HepG2 (cell line): ENCODE data around the gene FTCD.

ENCODE experiments used
- ATRX ChIP-seq: sonication (generic); formaldehyde crosslinking; IDR thresholded peaks from 2 replicates; pipeline ENCODE4 v1.4.0; 2020; ENCODE audit warnings: missing genetic modification reagents, borderline replicate concordance
- BATF2 ChIP-seq: sonication (generic); formaldehyde crosslinking; IDR thresholded peaks from 2 replicates; pipeline ENCODE4 v1.8.0; 2022; ENCODE audit warnings: mild to moderate bottlenecking, missing genetic modification reagents, moderate library complexity
- RFX1 ChIP-seq: fragments of 450-650 bp; IDR thresholded peaks from 2 replicates; pipeline ENCODE4 v1.6.1; 2017
- SRSF9 ChIP-seq: fragments of 200-400 bp; formaldehyde crosslinking; IDR thresholded peaks from 2 replicates; pipeline ENCODE4 v1.6.1; 2018; ENCODE audit warnings: borderline replicate concordance, mild to moderate bottlenecking, low read depth, low read length; ENCODE audit not compliant: insufficient read depth, poor library complexity, severe bottlenecking
- SSRP1 ChIP-seq: IDR thresholded peaks from 2 replicates; pipeline ENCODE4 v1.6.1; 2016; ENCODE audit warnings: control low read depth
- ZNF572 ChIP-seq: sonication (generic); formaldehyde crosslinking; IDR thresholded peaks from 2 replicates; pipeline ENCODE4 v1.5.1; 2020; ENCODE audit warnings: mild to moderate bottlenecking, missing genetic modification reagents
- TF ChIP-seq, protein P1 (sequence below): fragments of 450-650 bp; IDR thresholded peaks from 2 replicates; pipeline ENCODE4 v1.6.1; 2016
- TF ChIP-seq, protein P2 (sequence below), 2 experiments: IDR thresholded peaks; 2 replicates each; pipeline ENCODE4 v1.6.1; 2011 to 2012; ENCODE audit warnings: low read length in 2 of 2, borderline replicate concordance in 1 of 2, low read depth in 1 of 2, mild to moderate bottlenecking in 1 of 2, moderate library complexity in 1 of 2

- TF ChIP-seq ATRX (CRISPR knock-in tag) (no peak), SRSF9 (no peak), SSRP1 (CRISPR knock-in tag) (no peak), BATF2 (no peak), RFX1 (no peak), ZNF572 (no peak)
- TF ChIP-seq, protein P1, sequence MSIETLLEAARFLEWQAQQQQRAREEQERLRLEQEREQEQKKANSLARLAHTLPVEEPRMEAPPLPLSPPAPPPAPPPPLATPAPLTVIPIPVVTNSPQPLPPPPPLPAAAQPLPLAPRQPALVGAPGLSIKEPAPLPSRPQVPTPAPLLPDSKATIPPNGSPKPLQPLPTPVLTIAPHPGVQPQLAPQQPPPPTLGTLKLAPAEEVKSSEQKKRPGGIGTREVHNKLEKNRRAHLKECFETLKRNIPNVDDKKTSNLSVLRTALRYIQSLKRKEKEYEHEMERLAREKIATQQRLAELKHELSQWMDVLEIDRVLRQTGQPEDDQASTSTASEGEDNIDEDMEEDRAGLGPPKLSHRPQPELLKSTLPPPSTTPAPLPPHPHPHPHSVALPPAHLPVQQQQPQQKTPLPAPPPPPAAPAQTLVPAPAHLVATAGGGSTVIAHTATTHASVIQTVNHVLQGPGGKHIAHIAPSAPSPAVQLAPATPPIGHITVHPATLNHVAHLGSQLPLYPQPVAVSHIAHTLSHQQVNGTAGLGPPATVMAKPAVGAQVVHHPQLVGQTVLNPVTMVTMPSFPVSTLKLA: no peak
- TF ChIP-seq, protein P2, sequence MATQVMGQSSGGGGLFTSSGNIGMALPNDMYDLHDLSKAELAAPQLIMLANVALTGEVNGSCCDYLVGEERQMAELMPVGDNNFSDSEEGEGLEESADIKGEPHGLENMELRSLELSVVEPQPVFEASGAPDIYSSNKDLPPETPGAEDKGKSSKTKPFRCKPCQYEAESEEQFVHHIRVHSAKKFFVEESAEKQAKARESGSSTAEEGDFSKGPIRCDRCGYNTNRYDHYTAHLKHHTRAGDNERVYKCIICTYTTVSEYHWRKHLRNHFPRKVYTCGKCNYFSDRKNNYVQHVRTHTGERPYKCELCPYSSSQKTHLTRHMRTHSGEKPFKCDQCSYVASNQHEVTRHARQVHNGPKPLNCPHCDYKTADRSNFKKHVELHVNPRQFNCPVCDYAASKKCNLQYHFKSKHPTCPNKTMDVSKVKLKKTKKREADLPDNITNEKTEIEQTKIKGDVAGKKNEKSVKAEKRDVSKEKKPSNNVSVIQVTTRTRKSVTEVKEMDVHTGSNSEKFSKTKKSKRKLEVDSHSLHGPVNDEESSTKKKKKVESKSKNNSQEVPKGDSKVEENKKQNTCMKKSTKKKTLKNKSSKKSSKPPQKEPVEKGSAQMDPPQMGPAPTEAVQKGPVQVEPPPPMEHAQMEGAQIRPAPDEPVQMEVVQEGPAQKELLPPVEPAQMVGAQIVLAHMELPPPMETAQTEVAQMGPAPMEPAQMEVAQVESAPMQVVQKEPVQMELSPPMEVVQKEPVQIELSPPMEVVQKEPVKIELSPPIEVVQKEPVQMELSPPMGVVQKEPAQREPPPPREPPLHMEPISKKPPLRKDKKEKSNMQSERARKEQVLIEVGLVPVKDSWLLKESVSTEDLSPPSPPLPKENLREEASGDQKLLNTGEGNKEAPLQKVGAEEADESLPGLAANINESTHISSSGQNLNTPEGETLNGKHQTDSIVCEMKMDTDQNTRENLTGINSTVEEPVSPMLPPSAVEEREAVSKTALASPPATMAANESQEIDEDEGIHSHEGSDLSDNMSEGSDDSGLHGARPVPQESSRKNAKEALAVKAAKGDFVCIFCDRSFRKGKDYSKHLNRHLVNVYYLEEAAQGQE (IDR thresholded peaks at IDR 0.05; ENCODE audit: borderline replicate concordance in 1 of 2, low read depth in 1 of 2, low read length in 2 of 2): no peak
These were observed 67.2 kb downstream of the FTCD start for GRCh38 chr21:46088189-46088588.
